HG03558 (cell line): Measurements from ENCODE around the gene ANK2.
"Not testable (repeated sequence)": the region's sequence is repeated elsewhere in the genome, so short reads cannot be mapped to it uniquely, and the experiment has no call there.

Experiments
- ATAC-seq: cut with Tn5 transposase; IDR thresholded peaks from one replicate; pipeline ENCODE4 v1.9.1; 2021; ENCODE audit warnings: moderate number of reproducible peaks; ENCODE audit not compliant: unreplicated experiment; ENCODE audit errors: extremely low read depth

Gene ANK2

DNA sequence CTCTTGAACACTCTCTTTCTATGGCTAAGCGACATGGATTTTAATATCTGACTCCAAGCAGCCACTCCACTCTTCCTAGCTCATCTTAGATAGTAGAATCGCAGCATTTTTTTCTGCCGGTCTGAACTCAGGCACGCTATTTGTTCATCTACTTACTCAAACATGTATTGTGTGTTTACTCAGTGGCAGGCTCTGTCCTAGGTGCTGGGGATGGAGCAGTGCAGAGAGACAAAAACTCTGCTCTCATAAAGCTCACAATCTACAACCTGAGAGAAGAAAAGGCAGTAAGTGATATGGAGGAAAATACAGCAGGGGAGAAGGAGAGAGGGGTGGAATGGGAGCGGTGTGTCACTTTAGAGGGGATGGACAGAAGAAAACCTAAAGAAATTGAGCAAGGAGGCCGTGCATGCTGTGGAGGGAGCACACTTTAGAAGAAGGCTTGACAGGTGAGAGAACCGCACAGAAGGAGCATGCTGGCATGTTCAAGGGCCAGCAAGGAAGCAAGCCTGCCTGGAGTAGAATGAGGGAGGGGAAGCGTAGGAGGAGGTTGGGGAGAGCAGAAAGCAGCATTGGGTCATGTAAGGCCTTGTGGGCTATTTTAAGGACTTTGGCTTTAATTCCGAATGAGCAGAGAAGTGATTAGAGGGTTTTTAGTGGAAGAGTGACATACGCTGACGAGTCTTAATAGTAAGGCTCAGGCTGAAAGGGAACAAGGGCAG lies 132.0 kb downstream of the ANK2 start:
- no peak for ATAC-seq

DNA sequence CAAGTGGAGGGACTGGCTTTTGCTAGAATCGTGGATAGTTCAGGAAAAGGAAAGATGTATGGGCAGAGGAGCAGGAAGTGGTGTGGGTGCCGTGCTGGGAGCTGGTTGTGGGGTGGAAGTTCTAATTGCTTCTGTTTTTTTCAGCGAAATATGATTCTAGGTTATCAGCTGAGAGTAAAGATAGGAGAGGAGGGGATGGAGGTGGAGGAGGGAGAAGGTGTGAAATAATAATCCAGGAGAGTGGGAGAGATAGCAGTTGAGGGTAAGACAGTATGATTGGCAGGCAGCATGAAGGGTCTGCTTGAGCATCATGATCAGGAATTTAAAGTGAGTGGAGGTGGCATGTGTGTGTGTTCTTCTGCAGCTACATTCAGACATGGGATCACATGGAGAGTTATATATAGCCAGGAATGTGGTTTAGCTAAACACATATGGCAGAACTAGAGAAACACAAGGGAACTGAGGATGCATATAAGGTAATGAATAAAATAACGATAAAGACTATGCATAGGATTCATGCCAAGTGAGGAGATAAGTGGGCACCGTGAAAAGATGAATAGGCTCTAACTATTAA lies 133.7 kb downstream of the ANK2 start:
- no peak for ATAC-seq

DNA sequence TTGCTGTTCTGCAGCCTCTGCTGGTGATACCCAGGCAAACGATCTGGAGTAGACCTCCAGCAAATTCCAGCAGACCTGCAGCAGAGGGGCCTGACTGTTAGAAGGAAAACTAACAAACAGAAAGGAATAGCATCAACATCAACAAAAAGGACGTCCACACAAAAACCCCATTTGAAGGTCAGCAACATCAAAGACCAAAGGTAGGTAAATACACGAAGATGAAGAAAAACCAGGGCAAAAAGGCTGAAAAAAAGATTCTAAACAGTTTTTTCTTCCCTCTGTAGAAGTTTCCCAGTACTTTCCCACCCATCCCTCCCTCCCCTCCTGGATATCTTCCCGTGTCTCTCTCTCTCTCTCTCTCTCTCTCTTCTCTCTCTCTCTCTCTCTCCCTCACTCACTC lies 136.8 kb downstream of the ANK2 start:
- ATAC-seq = not testable (repeated sequence)

DNA sequence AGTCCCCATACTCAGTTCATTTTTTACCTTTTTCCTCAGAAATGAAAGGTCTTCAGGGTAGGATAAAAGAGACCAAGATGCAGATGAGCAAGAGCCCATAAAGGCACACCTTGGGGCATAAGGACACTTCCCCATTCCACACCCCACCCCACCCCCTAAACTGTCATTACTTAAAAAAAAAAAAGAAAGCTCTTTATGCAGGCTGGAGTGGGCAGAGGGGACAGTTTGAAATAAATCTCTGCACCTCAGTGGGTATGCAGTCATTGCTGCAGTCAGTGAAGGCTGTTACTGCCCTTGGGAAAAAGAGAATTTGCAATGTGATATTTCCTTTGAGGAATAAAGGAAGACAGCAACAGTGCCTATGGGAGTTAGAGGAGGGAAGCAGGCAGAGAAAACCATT lies 137.5 kb downstream of the ANK2 start:
- ATAC-seq = no peak

DNA sequence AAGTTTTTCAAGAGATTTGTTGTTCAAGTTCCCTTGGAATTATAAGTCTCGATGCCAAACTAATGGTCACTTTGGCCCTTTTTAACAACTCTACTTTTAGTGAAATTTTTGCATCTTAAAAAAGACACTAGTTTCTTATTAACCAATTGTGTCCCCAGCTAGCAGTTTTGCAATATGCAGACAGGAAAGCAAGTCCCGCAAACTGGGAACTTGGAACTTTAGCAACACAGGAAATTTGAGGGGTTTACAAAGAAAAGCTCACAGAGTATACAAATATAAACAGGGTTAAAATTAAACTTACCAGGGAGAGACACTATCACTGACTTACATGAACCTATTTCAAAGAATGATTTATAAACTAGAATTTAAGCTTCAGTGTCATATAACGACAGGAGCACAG lies 137.9 kb downstream of the ANK2 start:
- ATAC-seq = no peak

DNA sequence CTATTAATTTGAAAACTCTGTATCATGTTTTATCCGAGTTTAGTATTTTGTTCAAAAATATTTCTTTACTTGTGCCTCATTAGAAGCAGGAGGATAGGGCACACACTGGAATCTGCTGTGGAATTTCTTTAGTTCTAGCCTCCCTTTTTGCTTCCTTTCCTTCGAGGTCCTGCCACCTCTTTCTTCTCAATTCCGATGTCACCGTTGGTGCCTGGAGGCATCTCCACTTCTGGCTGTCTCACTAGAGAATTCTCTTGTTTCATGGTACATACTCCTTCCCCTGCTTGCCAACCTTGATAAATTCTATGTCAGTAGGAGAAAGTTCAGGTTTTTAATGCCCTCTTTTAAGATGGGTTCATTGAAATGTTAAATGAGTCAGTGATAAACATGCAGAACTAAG lies 140.1 kb downstream of the ANK2 start:
- ATAC-seq = no peak

DNA sequence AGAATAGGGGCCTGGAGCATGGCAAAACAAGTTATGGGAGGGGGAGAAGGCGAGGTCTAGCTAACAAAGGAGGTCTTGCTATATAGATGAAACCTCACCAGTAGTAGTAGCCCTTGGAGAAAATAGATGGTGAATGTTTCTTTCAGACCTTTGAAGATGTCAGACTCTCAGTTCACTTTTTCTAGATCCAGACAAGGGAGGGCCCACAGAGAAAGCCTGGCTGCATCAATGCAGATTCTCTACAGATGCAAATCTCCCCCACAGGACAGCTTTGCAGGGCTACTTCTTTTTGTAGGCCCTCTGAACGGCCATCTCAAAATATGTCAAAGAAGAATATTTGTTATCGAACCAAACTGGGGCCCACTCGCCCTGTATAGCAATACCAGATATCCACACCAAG lies 159.7 kb downstream of the ANK2 start:
- ATAC-seq = no peak

DNA sequence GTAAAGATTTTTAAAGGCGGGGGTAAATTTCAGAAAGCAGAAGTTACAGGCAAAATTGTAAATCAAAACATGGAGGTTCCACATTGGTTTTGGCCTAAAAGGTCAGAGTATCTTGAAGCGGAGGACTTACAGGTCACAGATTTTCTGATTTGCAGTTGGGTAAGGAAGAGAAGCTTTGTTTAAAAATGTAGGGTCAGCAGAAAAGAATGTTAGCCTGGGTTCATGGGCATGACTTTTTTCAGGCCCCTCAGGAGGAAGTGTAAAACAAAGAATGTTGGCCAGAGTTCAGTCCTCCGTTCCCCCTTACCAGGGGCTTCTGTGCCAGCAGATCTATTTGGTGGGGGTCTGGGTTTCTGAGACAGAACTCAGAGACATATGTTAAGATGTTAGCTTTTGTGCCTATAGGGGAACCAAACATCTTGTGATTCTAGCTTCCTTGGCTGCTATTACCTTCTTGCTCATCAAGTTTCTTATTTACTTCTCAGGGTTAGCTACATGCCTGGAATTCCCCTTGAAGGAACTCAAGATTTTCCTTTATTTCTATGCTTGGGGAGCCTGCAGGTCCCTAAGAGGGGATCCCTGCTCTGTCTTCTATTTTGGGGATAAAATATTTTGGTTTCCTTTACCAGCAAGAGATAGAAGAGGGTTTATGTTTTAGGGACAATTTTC lies 160.3 kb downstream of the ANK2 start:
- no peak for ATAC-seq

DNA sequence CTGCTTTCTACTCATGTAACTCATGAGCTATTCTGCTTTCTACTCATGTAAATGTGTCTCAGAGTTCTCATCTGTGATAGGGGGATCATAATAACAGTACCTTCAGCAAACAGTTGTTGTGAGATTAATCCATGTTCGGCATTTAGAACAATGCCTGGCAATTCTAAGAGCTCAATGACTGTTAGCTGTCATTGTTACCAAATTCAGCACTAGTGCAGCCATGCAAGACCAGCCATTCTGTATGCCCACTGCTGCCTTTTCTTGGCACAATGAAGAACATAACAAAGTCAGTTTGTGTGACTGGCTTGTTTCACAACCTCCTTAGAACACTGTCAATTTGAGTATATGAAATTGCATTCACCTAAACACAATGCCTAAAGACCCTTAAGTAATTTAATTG lies 163.2 kb downstream of the ANK2 start:
- no peak for ATAC-seq

DNA sequence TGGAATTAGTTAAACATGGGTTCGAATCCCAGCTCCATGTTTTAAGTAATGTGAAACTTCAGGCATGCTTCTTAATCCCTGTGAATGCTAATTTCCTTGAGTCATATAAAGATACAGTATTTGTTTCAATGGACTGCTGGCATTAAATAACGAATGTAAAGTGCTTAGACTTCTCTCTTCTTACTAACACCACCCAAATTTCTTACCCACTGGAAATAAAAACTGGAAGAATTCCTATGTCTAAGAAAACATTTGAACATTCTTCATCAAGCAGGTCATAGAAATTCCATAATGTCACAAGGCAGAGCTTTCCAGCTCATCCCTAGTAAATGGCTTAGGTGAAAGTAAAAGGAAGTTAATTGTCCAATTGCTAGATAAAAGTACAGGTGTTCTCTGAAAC lies 172.5 kb downstream of the ANK2 start:
- no peak for ATAC-seq

DNA sequence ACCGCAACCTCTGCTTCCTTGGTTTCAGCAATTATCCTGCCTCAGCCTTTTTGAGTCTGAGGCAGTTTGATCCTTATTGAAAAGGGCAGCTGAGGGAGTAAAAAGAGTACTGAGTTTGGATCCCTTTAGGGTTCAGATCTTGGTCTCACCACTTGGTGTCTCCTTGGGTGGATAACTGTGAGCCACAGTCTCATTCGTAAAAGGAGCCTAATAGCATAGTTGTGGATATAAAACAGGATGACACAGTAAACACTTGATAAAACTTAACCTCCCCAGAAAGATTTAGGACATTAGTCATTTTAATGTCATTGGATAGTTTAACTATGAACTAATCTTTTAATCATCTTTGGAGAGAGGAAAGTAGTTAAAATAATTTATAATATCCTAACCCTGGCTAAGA lies 173.0 kb downstream of the ANK2 start:
- ATAC-seq = no peak

DNA sequence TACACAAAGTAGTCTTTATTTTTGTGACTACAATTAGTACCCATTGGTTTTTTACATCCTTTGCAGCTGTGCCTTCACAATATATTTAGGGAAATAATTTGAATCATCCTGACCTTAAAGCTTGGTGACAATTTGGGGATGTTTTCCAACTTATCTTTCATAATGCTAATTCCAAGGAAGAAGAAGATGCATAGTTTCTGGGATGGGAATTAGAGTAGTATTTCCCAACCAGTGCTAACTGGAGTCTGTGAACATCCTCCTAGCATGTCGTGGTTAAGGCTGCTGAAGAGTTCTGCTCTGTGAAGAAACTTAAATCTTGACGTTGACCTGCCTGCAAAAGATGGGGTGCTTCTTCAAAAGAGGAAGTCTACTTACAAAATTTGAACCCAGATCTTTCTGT lies 173.5 kb downstream of the ANK2 start:
- no peak for ATAC-seq

DNA sequence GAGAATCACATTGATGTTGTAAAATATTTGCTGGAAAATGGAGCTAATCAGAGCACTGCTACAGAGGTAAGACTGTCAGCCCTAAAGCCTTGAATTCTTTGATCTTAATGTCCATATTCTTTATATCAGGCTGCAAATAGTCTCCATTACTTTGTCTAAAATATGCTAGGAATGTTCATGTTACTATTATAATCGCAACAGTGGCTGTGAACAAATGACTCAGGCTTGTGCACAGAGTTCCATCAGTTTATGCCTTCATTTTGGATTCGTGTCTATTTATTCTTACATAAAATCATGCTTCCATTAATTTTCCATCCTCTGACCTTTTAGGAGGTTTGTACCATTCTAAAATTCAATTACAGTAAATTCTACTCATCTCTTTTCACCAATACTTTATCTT lies 182.7 kb downstream of the ANK2 start:
- ATAC-seq = no peak

DNA sequence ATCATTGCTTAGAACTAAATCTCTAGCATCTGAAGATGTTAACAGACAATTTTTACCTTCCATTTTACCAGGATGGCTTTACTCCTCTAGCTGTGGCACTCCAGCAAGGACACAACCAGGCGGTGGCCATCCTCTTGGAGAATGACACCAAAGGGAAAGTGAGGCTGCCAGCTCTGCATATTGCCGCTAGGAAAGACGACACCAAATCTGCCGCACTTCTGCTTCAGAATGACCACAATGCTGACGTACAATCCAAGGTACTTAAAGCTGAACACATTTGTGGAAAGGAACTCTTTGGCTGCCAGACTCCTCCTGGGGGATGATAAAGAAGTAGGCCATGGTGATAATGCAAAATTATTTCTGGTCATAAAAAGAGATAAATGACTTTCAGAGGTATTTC lies 187.5 kb downstream of the ANK2 start:
- no peak for ATAC-seq

DNA sequence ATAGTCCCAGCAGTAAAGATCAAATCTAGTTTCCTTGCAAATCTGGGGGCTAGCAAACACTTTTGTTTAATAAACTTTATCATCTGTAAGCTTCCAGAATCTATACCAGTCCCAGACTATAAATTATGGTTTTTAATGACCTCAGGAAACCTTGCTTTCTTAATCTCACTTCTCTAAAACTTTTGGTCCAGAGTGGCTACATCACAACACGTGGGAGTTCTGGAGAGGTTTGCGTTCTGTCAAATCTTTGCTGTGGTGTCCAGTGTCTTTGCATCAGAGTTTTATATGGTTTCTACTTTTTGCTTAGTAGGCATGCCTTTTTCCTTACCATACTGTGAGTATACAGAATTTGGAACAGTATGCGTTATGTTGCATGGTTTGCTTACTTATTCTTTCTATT lies 193.9 kb downstream of the ANK2 start:
- no peak for ATAC-seq

DNA sequence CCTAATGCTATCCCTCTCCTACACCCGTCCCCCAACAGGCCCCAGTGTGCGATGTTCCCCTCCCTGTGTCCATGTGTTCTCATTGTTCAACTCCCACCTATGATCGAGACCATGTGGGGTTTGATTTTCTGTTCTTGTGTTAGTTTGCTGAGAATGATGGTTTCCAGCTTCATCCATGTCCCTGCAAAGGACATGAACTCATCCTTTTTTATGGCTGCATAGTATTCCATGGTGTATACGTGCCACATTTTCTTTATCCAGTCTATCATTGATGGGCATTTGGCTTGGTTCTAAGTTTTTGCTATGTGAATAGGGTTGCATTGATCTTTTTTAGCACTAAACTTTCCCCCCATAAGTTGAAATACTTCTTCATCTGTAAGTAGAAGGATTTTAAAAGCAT lies 195.3 kb downstream of the ANK2 start:
- ATAC-seq = not testable (repeated sequence)

DNA sequence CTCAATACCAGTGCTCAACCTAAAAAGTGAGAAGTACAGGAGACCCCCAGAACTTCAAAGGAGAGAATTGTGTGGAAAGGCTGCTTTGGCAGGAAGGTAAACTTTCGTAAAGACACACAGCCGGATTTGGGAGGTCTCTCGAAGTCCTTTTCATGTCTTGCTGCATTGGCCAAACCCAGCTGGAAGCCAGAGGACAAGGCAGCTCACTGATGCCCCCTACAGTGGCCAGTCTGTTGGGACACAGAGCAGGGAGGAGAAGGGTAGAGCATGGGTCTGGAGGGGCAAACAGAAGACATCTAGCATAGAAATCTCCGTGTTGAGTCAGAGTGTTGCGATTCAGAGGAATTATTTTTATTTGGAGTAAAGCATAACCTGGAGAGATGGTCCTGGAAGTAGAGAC lies 198.9 kb downstream of the ANK2 start:
- ATAC-seq = no peak

DNA sequence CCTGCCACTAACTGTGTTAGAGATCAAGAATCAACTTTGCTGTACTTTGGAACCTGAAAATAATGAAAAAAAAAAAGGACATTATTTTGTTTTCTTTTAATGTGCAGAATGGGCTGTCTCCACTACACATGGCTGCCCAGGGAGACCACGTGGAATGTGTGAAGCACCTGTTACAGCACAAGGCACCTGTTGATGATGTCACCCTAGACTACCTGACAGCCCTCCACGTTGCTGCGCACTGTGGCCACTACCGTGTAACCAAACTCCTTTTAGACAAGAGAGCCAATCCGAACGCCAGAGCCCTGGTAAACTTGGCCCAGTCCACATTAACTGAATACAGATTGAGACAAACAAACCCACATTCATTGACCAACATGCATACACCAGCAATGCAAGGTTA lies 206.2 kb downstream of the ANK2 start:
- ATAC-seq = no peak

DNA sequence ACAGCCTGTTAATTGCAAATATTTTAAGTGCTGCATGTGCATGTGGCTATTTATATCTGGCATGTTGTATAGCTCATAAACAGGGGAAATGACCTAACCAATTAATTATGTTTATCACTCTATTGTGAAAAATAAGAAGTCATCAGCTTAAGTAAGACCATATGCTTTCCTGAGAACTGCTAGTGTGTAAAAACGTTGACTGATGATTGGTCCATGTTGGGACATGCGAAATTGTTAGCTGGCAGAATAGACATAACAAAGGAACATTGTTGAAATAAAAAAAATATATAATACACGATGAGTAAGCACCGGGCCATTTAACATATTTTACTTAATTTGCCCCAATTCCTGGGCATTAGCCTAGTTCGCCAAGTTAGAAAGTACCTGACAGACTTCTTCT lies 207.5 kb downstream of the ANK2 start:
- ATAC-seq = no peak

DNA sequence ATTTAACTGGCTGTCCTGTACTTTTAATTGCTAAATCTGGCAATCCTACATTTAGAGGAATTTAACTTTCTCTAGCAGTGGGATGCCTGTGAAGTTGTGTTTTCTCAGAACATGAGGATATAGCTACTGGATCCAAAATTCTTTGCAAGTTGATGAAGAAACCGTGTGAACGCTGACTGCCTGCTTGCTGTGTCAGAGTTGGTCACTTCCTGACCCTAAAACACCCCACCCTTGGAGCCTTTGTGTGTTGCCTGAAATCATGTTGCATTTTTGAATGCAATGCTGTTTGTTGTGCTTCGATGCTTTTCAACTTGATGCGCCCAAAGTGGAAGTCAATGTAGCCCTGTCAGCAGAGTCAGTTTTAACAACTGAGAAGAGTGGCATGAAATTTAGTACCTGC lies 211.2 kb downstream of the ANK2 start:
- no peak for ATAC-seq

DNA sequence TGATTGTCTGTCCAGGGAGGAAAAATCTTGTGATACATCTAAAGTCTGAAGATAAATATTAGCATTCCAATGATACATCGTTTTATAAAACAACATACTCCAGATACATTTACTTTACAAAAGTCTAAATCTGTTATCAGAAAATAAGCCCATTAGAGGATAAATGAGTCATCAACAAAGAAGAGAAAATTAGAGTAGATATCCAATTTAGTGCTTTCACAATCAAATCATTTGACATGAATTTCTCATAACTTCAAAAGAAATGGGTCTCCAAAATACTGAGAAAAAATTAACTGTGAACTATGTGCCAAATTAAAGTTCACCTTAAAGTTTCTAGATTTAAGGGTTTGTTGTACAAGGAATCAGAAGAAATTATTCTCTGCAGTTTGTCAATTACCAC lies 213.8 kb downstream of the ANK2 start:
- ATAC-seq = no peak
